MM.1S (cell line): Measurements from ENCODE around the gene GBP1.

Experiments
- CTCF ChIP-seq: fragments of 300-600 bp; sonication (generic); IDR thresholded peaks from 2 replicates; pipeline ENCODE4 v1.5.1; 2016; ENCODE audit warnings: antibody characterized with exemption, low read length, mixed read lengths
- EZH2 ChIP-seq: fragments of 300-600 bp; sonication (generic); optimal IDR thresholded peaks from 2 replicates; pipeline ENCODE3; 2017; ENCODE audit warnings: low read depth, mild to moderate bottlenecking, antibody characterized with exemption, low read length, mixed read lengths

DNA sequence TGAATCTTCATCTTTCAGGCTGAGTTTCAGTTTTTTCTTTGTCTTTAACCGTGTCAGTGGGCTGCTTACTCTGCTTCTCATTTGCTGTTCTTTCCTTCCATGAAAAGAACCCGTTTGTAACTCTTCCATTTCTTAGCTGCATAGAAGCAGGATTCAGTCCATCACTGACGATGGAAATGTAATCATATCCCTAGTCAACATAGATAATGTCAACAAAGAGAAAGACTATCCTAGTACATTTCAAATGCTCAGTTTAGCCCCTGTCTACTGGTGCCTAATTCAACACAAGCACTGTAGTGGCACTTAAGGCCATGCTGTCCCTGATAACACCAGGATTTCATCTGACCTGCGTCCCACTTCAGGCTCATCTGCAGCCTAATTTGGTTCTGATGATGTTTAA, 376 bp downstream of the GBP1 start:
- no peak for TF ChIP-seq CTCF
- no peak for TF ChIP-seq EZH2
